BLaER1 treated with 17β-estradiol and CSF1 and Interleukin-3, amounts not matched to agents 10 nM and 100 nM (cell line): ENCODE data around the gene ACTN1.

Experiments used
- H3K27ac ChIP-seq, 11 experiments: shearing (Covaris generic); formaldehyde crosslinking; 2 replicates each; pipeline ENCODE4 v1.8.1; 2022
- H3K27me3 ChIP-seq, 11 experiments: shearing (Covaris generic); formaldehyde crosslinking; 2 replicates each; pipeline ENCODE4 v1.8.1; 2022
- H3K36me3 ChIP-seq, 11 experiments: shearing (Covaris generic); formaldehyde crosslinking; 2 replicates each; pipeline ENCODE4 v1.8.1; 2022
- H3K4me1 ChIP-seq, 10 experiments: shearing (Covaris generic); formaldehyde crosslinking; 2 replicates each; pipeline ENCODE4 v1.8.1; 2022
- H3K4me2 ChIP-seq, 11 experiments: shearing (Covaris generic); formaldehyde crosslinking; 2 replicates each; pipeline ENCODE4 v1.8.1; 2022
- H3K4me3 ChIP-seq, 10 experiments: shearing (Covaris generic); formaldehyde crosslinking; 2 replicates each; pipeline ENCODE4 v1.8.1; 2022
- H3K9ac ChIP-seq, 11 experiments: shearing (Covaris generic); formaldehyde crosslinking; 2 replicates each; pipeline ENCODE4 v1.8.1; 2022
- H3K9me3 ChIP-seq, 11 experiments: shearing (Covaris generic); formaldehyde crosslinking; replicated peaks in 1 of 11; 2 replicates each; pipeline ENCODE4 v1.8.1; 2022
- H4K20me1 ChIP-seq, 11 experiments: shearing (Covaris generic); formaldehyde crosslinking; 2 replicates each; pipeline ENCODE4 v1.8.1; 2022
- Cebpa-rat ChIP-seq, 11 experiments: shearing (Covaris generic); IDR thresholded peaks; 2 replicates each; pipeline ENCODE4 v1.8.1; 2022

ACTN1 gene

DNA sequence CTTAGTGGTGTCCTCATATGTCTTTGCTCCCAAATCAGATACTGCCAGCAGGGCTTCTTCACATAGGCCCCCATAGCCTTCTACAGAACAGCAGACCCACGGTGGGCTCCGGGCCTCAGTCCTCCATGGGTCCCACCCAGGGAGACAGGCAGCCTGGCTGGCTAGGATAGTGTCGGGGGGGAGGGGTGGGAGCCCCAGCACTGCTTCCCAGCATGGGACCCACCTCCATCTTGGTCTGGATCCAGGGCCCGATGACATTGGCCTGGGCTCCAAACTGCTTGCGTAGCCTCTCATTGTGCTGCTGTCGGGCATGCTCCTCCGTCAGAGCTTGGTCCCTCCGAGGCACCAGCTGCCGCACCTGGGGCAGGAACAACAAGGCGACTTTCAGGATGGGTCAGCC lies 96.9 kb downstream of the ACTN1 start:
- Histone ChIP-seq H3K27me3 (no peaks in the 10 kb centered on the region), H3K36me3 (peaks cover 84 to 99% (median 97%) of the 10 kb centered on the region in 11 experiments), H3K27ac (no peak overlapping the region), H3K9me3 (no peaks in the 10 kb centered on the region), H3K9ac (no peak overlapping the region), H3K4me1 (no peaks in the 10 kb centered on the region), H3K4me3 (no peak overlapping the region), H3K4me2 (no peak overlapping the region), H4K20me1 (peaks cover 0 to 16% (median 0%) of the 10 kb centered on the region in 11 experiments; a peak in 2 of 22 replicates)
- no peak for TF ChIP-seq Cebpa-rat (IDR thresholded peaks at IDR 0.05)

DNA sequence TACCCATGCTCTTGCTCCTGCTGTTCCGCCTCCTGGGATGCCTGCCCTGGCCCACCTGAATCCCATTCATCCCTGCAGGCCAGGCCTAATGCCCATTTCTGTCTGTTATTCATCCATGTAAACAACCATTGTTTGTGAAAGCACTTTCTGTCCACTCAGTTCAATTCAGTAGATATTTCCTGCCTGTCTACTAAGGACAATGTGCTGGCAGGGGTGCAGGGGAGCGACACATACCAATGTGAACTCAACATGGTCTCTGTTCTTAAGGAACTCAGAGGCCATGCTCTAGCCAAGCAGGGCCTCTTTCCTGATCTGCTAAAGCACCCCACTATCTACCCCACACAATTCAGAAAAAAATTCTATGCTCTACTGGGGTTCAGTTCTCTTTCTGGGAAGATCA lies 97.7 kb downstream of the ACTN1 start:
- peaks cover 86 to 99% (median 97%) of the 10 kb centered on the region in 11 experiments for H3K36me3 ChIP-seq
- no peak for TF ChIP-seq Cebpa-rat (IDR thresholded peaks at IDR 0.05)

DNA sequence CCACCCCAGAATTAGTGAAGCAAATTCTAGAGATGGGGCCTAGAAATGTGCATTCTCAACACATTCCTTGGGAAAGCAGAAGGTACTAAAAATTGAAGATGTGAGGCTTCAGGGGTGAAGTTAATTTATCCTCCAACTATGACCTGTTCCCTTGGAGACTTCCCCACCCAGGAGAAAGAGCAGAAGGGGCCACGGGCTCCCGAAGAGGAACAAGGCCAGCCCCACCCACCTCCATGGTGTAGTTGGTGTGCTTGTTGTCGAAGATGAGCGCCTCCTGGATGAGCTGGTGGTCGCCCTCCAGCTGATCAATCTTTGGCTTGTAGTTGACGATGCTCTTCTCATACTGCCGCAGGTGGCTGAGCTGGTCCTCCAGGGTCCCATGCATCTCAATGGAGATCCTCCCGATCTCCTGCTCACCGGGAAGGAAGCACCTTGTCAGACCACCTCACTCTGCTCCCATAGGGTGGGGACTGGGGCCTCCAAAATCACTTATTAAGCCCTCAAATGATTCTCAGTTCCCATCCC lies 98.5 kb downstream of the ACTN1 start:
- Histone ChIP-seq H3K4me3 (no peak overlapping the region), H4K20me1 (peaks cover 0 to 13% (median 0%) of the 10 kb centered on the region in 11 experiments; a peak in 2 of 22 replicates), H3K27ac (no peak overlapping the region), H3K9ac (no peak overlapping the region), H3K27me3 (no peaks in the 10 kb centered on the region), H3K36me3 (peaks cover 94 to 99% (median 98%) of the 10 kb centered on the region in 11 experiments), H3K4me2 (no peak overlapping the region), H3K4me1 (no peaks in the 10 kb centered on the region), H3K9me3 (no peaks in the 10 kb centered on the region)
- TF ChIP-seq Cebpa-rat (IDR thresholded peaks at IDR 0.05), result no peak

More for the DNA sequence above, 97.7 kb downstream of the ACTN1 start:
- H3K27me3 ChIP-seq, result no peaks in the 10 kb centered on the region
- no peaks in the 10 kb centered on the region for H3K4me1 ChIP-seq
- no peak overlapping the region for H3K9ac ChIP-seq
- H4K20me1 ChIP-seq, result peaks cover 0 to 16% (median 0%) of the 10 kb centered on the region in 11 experiments; a peak in 2 of 22 replicates
- no peak overlapping the region for H3K27ac ChIP-seq
- H3K4me3 ChIP-seq, result no peak overlapping the region
- no peak overlapping the region for H3K4me2 ChIP-seq
- H3K9me3 ChIP-seq, result no peaks in the 10 kb centered on the region

DNA sequence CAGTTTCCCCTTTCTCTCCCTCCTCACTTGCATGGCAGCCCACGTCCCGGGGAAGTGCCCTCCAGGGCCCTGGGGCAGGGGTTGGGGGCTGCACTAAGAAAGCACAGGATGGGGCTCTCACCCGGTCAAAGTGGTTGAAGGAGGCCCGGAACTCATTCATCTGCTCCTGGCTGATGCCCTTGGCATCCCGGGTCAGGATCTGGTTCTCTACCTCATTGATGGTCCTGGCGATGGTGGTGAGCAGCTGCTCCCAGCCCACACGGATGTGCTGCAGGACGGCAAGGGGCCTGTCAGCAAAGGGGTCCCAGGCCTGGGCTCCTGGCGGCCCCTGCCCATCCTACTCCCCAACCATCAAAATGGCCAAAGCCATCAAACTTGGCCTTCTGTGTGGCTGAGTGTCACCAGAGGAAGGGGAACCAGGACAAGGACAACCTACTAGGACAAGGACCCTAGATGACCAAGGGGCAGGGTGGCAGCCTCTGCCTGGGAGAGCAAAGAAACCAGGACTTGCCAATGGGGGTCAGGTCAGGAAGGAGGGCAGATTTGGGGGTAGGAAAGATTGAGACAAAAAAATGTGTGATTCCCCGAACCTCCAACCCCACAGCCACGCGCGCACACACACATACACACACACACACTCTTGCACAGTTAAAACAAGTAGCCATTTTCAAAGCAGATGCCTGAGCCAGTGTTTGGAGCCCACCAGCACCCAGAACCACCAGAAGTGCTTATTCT lies 99.1 kb downstream of the ACTN1 start:
- H3K9me3 ChIP-seq, result no peaks in the 10 kb centered on the region
- peaks cover 0 to 14% (median 0%) of the 10 kb centered on the region in 11 experiments; a peak in 2 of 22 replicates for H4K20me1 ChIP-seq
- no peak for TF ChIP-seq Cebpa-rat (IDR thresholded peaks at IDR 0.05)
- peaks cover 97 to 99% (median 98%) of the 10 kb centered on the region in 11 experiments for H3K36me3 ChIP-seq
- no peaks in the 10 kb centered on the region for H3K27me3 ChIP-seq
- H3K4me1 ChIP-seq, result no peaks in the 10 kb centered on the region
- H3K9ac ChIP-seq, result no peak overlapping the region
- no peak overlapping the region for H3K4me3 ChIP-seq
- H3K4me2 ChIP-seq, result no peak overlapping the region
- H3K27ac ChIP-seq, result no peak overlapping the region

DNA sequence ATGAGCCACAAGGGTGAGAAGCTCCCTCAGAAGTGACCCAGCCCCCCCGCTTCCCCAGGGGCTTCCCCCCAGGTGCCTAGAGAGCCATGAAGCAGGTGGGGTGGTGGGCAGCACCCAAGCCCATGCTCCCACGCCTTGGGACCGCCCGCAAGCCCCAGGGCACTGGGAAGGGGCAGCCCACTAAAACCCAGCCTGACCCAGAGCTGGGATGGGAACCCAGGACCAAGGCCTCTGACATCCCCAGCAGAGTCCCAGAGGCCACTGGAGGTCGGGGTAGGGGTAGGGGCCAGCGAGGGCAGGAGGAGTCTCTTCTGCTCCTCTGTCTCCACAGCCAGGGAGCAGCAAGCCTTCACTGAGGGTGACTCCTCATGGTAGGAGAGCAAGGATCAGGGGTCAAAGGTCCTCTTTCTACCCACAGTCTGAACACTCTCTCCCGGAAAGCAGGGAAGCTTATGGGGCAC lies 99.8 kb downstream of the ACTN1 start:
- no peak overlapping the region for H3K4me2 ChIP-seq
- no peaks in the 10 kb centered on the region for H3K4me1 ChIP-seq
- no peak overlapping the region for H3K4me3 ChIP-seq
- H3K9ac ChIP-seq, result no peak overlapping the region
- H3K27me3 ChIP-seq, result no peaks in the 10 kb centered on the region
- no peaks in the 10 kb centered on the region for H3K9me3 ChIP-seq
- H3K27ac ChIP-seq, result no peak overlapping the region
- no peak for TF ChIP-seq Cebpa-rat (IDR thresholded peaks at IDR 0.05)
- peaks cover 0 to 12% (median 0%) of the 10 kb centered on the region in 11 experiments; a peak in 2 of 22 replicates for H4K20me1 ChIP-seq
- peaks cover 97 to 99% (median 98%) of the 10 kb centered on the region in 11 experiments for H3K36me3 ChIP-seq

DNA sequence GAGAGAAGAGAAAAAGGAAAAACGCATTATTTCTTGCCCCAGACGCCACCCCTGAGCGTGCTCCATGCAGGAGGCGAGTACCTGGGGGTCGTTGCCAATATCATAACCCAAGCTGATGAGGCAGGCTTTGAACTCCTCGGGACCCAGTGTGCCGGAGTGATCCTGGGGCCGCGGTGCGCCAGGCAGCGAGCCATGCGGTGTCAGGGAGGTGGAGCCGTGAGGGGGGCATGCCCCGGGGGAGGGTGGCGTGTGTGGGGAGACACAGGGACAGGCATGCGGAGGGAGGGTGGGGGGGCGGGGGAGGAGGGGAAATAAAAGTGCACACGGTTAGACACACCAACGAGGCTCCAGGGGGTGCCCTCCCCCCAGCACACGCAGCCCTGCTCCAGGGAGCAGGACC lies 100.2 kb downstream of the ACTN1 start:
- no peak overlapping the region for H3K4me3 ChIP-seq
- TF ChIP-seq Cebpa-rat (IDR thresholded peaks at IDR 0.05), result no peak
- H3K4me1 ChIP-seq, result no peaks in the 10 kb centered on the region
- H3K27me3 ChIP-seq, result no peaks in the 10 kb centered on the region
- H3K9ac ChIP-seq, result no peak overlapping the region
- no peak overlapping the region for H3K4me2 ChIP-seq
- peaks cover 0 to 12% (median 0%) of the 10 kb centered on the region in 11 experiments; a peak in 2 of 22 replicates for H4K20me1 ChIP-seq
- H3K9me3 ChIP-seq, result no peaks in the 10 kb centered on the region
- no peak overlapping the region for H3K27ac ChIP-seq
- peaks cover 97 to 99% (median 98%) of the 10 kb centered on the region in 11 experiments for H3K36me3 ChIP-seq

DNA sequence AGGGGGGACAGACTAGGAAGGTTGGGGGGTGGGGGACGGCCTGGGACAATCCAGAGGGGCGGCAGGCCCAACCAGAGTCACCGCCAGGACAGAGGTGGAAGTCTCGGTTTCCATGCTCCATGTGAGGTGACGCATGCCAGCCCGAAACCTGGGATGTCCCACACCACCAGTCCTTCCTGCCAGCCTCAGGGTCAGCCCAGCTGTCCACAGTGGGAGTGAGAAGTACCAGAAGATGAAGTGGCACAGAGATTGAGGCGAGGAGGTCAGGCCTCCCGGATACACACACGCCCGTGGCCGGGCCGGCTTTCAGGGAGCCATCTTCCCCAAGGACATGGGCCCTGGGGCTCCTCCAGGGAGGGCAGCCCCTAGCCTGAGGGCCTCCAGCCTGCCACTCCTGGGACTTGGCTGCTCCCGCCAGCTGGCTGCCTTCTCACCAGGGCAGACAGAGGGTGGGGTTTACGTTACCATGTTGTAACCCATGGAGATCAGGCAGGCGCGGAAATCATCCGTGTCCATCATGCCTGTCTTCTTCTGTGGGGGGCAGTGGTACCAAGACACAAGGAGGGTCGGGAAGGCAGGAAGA lies 101.0 kb downstream of the ACTN1 start:
- H3K4me3 ChIP-seq, result no peak overlapping the region
- H3K4me2 ChIP-seq, result no peak overlapping the region
- H3K9me3 ChIP-seq, result peaks cover 0 to 5% (median 0%) of the 10 kb centered on the region in 11 experiments; a peak in 3 of 22 replicates
- H4K20me1 ChIP-seq, result peaks cover 0 to 12% (median 0%) of the 10 kb centered on the region in 11 experiments; a peak in 2 of 22 replicates
- H3K27ac ChIP-seq, result no peak overlapping the region
- H3K4me1 ChIP-seq, result no peaks in the 10 kb centered on the region
- no peak for TF ChIP-seq Cebpa-rat (IDR thresholded peaks at IDR 0.05)
- no peaks in the 10 kb centered on the region for H3K27me3 ChIP-seq
- no peak overlapping the region for H3K9ac ChIP-seq
- peaks cover 97 to 99% (median 98%) of the 10 kb centered on the region in 11 experiments for H3K36me3 ChIP-seq

DNA sequence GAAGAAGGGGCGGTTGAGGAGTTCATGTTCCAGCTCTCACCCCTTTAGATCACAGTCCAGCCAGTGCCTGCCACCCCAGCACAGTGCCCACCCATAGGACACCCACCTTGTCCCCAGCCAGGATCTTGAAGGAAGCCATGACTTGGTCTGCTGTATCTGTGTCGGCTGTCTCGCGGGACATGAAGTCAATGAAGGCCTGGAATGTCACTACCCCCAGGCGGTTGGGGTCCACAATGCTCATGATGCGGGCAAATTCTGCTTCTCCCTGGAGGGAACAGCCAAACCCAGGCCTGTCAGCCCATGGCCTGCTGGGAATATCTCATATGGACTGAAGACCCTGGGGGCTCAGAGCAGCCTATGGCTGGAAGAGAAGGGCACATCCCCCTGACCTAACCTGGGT lies 102.1 kb downstream of the ACTN1 start:
- Histone ChIP-seq H3K36me3 (peaks cover 97 to 99% (median 98%) of the 10 kb centered on the region in 11 experiments), H3K4me3 (no peak overlapping the region), H3K4me2 (no peak overlapping the region), H4K20me1 (peaks cover 0 to 12% (median 0%) of the 10 kb centered on the region in 11 experiments; a peak in 2 of 22 replicates), H3K9ac (no peak overlapping the region), H3K27me3 (no peaks in the 10 kb centered on the region), H3K4me1 (no peaks in the 10 kb centered on the region), H3K9me3 (peaks cover 0 to 15% (median 0%) of the 10 kb centered on the region in 11 experiments; a peak in 5 of 22 replicates), H3K27ac (no peak overlapping the region)
- no peak for TF ChIP-seq Cebpa-rat (IDR thresholded peaks at IDR 0.05)

DNA sequence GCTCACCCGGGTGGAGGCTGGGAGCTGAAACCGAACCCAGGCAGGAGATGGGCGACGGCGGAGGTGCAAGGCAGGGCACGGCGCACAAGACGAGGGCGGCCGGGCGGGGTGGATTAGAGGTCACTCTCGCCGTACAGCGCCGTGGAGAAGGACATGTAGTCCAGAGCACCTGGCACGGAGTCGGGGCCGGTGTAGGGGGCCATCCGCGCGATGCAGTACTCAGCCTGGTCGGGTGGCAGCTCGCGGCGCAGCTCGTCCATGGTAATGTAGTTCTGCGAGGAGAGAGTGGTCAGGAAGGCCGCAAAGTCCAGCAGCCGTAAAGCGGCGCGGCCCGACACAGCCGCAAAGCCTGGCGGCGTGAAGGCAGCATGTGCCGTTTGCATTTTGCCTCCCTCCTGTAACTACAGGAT lies 104.4 kb downstream of the ACTN1 start:
- H3K9me3 ChIP-seq, result peaks cover 0 to 20% (median 0%) of the 10 kb centered on the region in 11 experiments; a peak in 6 of 22 replicates
- TF ChIP-seq Cebpa-rat (IDR thresholded peaks at IDR 0.05), result no peak

More for the DNA sequence above, 104.4 kb downstream of the ACTN1 start:
- H3K4me3 ChIP-seq, result no peak overlapping the region
- H3K4me1 ChIP-seq, result no peaks in the 10 kb centered on the region
- H4K20me1 ChIP-seq, result peaks cover 0 to 10% (median 0%) of the 10 kb centered on the region in 11 experiments; a peak in 2 of 22 replicates
- peaks cover 82 to 91% (median 86%) of the 10 kb centered on the region in 11 experiments for H3K36me3 ChIP-seq
- H3K4me2 ChIP-seq, result no peak overlapping the region
- H3K9ac ChIP-seq, result no peak overlapping the region
- H3K27ac ChIP-seq, result no peak overlapping the region
- no peaks in the 10 kb centered on the region for H3K27me3 ChIP-seq
